Gastrocnemius medialis (tissue), 4 donors: Measurements from ENCODE around the gene GCHFR.

ENCODE experiments used
- CTCF ChIP-seq, 5 experiments: fragments of 450-650 bp in 3 of 5; fragments of 200-600 bp in 2 of 5; sonication (generic) in 2 of 5; IDR thresholded peaks in 4 of 5; conservative IDR thresholded peaks in 1 of 5; 1 replicate in 4 of 5; 2 replicates in 1 of 5; pipeline ENCODE4 v1.5.1; 2016 to 2019; ENCODE audit warnings: antibody characterized with exemption in 5 of 5, mild to moderate bottlenecking in 3 of 5, moderate library complexity in 3 of 5
- POLR2A ChIP-seq, 2 donors: fragments of 450-650 bp; IDR thresholded peaks; one replicate each; pipeline ENCODE4 v1.6.1; 2017; ENCODE audit warnings: antibody characterized with exemption in 2 of 2, mild to moderate bottlenecking in 2 of 2, moderate library complexity in 2 of 2

GRCh38 chr15:40755812-40756208 is 8.1 kb upstream of the GCHFR start:
- TF ChIP-seq CTCF (IDR thresholded peaks at IDR 0.05 in 4 of 5, conservative IDR thresholded peaks at IDR 0.05 in 1 of 5): no peak
- TF ChIP-seq POLR2A (IDR thresholded peaks at IDR 0.05): no peak
